Cardiac septum (tissue), 1 donor: ENCODE results near the gene MPDZ. TPM values are rescaled to one million over a fixed set of nuclear protein-coding genes. Genes with fewer than 3 reads are reported as not detected.
"Not testable (repeated sequence)": the region's sequence is repeated elsewhere in the genome, so short reads cannot be mapped to it uniquely, and the experiment has no call there.

Source experiments
- DNase-seq: peaks from one replicate; pipeline ENCODE4 v3.0.0-alpha.2; 2020; ENCODE audit warnings: low spot score
- intact Hi-C: fragments of 100-400 bp; cut with DNase I; formaldehyde crosslinking; loops from one replicate; pipeline ENCODE4 v1.14.0; 2022
- total RNA-seq: library from RNA; stranded (reverse); fragmentation: NEBNext Ultra II Directional; extraction: Animal tissue kit (Norgen Biotek cat#: 25700); gene quantifications from one replicate; pipeline ENCODE4 v1.2.1, GENCODE V29; 2021
- donor health status: DM: no; HTN: no; CAD: no.

Gene MPDZ
- total RNA-seq, 1 donor from 2014 or later: 97.3 TPM

- no peak for DNase-seq
- intact Hi-C loops: no loop called here
Observed at GRCh38 chr9:13268469-13268868, 11.0 kb downstream of the MPDZ start.

DNA sequence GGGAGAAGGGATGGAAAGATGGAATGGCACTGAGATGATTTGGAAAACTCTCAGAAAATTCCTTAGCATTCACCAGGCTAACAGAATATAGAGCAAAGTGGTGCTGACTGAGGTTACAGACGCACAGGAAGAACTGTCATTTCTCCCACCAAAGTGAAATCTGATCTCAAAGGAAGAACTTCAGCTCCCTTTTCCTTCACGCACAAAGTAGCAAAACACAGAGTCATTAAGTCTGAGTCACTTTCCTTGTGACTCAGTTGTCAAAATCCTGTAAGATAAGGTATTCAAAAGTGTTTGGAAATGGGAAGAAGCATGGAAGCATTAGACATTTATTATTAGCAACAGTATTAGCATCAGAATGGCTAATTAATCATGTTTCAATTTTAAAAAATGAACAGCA, 11.7 kb downstream of the MPDZ start:
- intact Hi-C loops: no loop called here

DNA sequence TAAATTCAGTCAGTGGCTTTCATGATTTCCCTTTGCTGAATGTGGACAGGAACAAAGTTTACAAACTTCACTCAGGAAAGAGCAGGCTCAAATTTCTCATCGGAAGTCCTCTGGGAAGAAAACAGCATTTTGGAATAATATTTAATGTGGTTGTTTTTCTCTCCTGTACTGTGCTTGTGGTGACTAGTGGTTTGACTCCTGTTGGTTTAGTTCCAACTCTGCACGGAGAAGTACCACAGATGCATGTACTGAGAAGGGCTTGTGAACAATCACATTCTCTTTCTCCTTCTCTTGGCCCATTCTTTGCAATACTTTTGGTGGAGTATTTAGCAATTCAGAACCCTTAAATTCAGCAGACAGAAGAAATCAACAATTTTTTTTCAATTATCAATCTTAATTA, 13.3 kb downstream of the MPDZ start:
- DNase-seq: no peak
- intact Hi-C loops: no loop called here

More for the DNA sequence above, 11.7 kb downstream of the MPDZ start:
- DNase-seq: no peak

DNA sequence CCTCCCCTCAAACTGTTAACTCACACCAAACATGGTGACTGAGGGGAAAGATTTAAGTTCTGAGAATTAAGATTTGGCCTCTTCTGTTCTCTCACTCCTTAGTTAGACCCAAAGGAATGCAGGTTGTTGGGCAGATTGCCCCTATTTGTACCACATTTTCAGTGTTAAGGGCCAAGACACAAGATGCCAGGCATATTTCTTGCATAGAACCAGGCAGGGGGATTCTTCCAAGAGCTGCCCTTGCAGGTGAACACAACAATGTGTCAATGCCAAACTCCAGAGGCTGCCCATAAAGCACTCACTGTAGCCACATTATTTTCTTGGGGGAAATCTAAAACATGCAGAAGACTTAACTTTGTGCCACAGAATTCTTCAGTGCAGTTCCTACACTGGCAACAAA, 14.7 kb downstream of the MPDZ start:
- DNase-seq: no peak
- intact Hi-C loops: no loop called here

DNA sequence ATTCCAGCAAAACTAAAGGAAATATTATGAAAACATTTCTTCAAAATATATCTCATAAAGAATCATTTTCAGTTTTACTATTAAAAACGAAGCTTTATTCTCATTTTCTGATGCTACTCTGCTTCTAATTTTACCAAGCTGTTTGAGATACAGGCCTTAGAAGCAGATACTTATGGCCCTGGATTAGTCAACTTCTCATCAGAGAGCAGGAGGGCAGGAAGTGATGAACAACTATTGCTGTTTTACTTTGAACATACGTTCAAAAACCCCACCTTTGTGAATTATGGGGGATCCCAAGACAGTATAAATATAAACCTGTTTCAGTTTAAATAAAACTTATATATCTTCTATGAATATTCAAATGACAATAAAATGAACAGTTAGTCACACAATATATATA, 16.0 kb downstream of the MPDZ start:
- intact Hi-C loops: no loop called here
- no peak for DNase-seq

- DNase-seq: no peak
- intact Hi-C loops: no loop called here
Observed at GRCh38 chr9:13252852-13253251, 26.6 kb downstream of the MPDZ start.

DNA sequence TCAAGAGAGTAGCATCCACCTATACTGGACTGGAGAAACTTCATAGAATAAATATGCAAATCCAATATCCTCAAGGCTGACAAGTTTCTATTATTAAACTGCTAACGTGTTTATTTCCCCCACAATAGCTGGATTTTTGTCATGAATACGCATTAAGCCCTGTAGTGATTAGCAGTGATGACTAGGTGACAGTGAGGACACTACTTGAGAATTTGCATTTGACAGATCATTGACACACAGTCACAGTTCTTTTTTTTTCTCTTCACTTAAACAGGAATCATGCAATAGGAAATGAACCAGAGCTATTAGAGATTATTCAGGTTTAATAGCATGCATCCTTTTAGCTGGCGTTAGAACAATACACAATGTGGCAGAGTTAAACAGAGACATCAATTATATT, 35.3 kb downstream of the MPDZ start:
- DNase-seq: no peak
- intact Hi-C loops: no loop called here

GRCh38 chr9:13241283-13241682, 38.2 kb downstream of the MPDZ start:
- DNase-seq: no peak
- intact Hi-C loops: no loop called here

GRCh38 chr9:13239660-13240059, 39.8 kb downstream of the MPDZ start:
- intact Hi-C loops: no loop called here
- no peak for DNase-seq

GRCh38 chr9:13239208-13239607, 40.3 kb downstream of the MPDZ start:
- intact Hi-C loops: no loop called here
- DNase-seq: no peak

- no peak for DNase-seq
- intact Hi-C loops: no loop called here
Observed at GRCh38 chr9:13234932-13235331, 44.6 kb downstream of the MPDZ start.

DNA sequence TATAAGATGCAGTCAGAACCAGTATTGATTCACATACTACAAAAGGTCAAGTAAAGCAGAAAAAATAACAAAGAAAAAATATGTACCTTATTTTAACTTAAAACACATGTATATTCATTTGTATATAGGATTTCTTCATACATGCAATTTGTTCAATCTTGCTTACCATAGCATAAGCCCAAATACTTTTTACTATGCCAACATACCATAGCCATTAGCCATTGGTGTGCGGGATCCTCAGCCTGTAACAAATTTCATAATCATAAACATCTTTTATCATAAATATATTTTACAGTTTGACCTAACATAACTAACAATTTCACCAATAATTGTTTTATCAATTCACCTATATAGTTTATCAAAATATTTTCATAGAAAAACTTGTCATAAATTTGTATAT, 51.1 kb downstream of the MPDZ start:
- intact Hi-C loops: no loop called here
- no peak for DNase-seq

DNA sequence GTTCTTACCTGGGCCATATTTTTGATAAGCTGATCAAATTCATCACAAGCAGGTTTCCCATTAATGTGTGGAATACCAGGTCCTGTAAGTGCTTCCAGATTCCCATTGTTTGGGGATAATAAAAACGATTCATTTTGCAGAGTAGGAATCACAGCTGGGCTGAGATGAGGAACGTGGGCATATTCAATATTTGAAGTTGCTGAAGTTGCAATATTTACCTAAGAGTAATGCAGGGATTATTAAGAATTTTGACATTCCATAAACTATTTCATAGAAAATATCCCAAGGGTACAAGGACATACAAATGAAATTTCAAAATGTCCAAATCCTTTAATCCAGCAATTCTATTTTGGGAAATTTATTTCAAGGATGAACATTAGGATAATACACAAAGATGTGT, 55.1 kb downstream of the MPDZ start:
- intact Hi-C loops: no loop called here
- no peak for DNase-seq

DNA sequence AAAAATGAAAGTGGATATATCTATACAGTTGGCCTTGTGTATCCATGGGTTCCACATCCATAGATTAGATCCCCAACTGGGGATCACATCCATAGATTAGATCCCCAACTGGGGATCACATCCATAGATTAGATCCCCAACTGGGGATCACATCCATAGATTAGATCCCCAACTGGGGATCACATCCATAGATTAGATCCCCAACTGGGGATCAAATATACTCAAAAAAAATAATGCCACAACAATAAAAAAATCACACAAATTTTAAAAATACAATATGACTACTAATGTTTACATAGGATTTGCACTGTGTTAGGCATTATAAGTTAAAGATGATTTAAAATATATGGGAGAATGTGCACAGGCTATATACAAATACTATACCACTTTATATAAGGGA, 56.8 kb downstream of the MPDZ start:
- intact Hi-C loops, DNase-seq: not testable (repeated sequence)

GRCh38 chr9:13221741-13222140, 57.8 kb downstream of the MPDZ start:
- intact Hi-C loops: no loop called here
- DNase-seq: no peak

DNA sequence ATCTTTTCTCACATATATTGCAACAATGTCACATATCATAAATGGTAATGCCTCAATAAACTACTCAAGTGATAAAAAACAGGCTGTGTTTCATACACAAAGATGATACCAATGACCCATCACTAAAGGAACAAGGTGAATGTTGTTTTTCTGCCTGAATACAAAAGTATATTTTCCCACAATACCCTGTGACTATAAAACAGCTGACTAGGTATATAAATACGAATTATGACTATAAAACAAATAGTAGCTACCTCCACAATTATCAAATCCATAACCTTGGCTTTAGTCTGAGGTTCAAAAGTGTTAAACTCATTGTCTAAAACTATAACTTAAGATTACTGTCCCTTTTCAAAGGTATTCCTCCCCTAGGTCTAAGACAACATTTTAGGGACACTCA, 58.7 kb downstream of the MPDZ start:
- intact Hi-C loops: no loop called here

DNA sequence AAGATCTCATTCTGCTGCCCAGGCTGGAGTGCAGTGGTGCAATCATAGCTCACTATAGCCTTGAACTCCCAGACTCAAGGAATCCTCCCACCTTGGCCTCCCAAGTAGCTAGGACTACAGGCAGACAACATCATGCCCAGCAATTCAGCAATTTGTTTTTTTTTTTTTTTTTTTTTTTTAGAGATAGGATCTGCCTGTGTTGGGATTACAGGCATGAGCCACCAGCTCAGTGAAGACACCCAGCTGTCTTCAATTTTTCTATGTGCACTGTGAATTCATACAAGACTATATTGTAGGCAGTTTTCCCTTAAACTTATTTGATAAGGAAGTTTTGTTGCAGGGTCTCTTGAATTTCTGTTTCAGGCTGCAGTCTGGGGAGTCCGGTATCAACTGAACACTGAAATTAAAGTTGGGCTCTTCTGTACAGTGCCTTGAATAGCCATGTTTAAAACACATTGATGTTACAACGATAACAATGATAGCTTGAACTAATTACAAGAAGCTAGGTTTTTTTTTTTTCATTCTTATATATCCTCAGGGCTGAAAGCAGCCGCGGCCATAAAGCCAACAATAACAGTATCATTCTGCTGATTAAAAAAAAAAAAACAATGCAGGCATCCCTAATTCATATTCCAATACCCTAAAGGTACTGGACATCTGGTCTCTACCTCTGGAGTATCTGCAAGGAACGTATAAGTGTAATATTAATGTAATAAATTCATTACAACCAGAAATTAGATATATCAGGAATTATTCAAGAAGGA, 63.5 kb downstream of the MPDZ start:
- intact Hi-C loops: loop anchor here (10.0 kb wide), 1 partner anchor 119 kb away; no protein-coding TSS in a partner anchor
- no peak for DNase-seq

More for the DNA sequence above, 58.7 kb downstream of the MPDZ start:
- DNase-seq: no peak

- intact Hi-C loops: loop anchor here (5.0 to 10.0 kb wide), 2 partner anchors 63 to 121 kb away; partner anchors contain the start of gene MPDZ
- no peak for DNase-seq
Observed at GRCh38 chr9:13213998-13214397, 65.5 kb downstream of the MPDZ start.

DNA sequence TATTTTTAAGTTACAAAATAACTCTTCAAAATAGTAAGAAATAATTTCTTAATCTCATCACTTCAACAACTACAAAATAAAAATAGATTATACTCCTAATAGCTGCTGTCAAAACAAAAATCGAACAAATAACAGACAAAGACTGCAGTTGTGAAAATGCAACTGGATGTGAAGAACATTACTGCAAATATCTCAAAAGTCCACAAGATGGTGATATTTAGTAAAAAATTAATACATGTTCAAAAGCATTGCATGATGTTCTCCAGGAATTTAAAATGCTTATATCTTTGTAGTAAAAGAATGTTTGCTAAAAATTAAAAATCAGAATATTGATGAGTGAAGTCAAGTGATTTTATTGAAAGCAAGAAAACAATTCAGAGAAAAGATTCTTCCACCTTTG, 66.2 kb downstream of the MPDZ start:
- no peak for DNase-seq
- intact Hi-C loops: loop anchor here (5.0 to 10.0 kb wide), 2 partner anchors 64 to 121 kb away; partner anchors contain the start of gene MPDZ

DNA sequence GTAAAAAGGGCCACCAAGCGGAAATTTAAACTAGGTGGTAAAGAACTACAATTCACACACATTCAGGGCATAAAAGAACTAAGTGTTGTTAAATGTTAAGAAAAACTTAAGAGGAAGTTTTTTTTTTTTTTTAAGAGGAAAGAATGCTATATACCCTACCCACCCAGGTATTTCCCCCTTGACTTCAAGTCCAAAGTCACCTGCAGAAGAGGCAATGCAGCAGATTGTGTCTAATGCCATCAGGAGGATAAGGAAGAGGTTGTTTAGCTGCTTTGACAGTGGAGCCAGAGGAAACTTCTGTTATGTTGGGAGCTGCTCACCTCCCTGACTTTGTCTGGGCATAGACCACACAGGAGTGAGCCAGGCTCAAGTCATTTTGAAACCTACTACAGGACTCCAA, 69.2 kb downstream of the MPDZ start:
- no peak for DNase-seq
- intact Hi-C loops: loop anchor here (5.0 to 10.0 kb wide), 2 partner anchors 67 to 124 kb away; partner anchors contain the start of gene MPDZ

DNA sequence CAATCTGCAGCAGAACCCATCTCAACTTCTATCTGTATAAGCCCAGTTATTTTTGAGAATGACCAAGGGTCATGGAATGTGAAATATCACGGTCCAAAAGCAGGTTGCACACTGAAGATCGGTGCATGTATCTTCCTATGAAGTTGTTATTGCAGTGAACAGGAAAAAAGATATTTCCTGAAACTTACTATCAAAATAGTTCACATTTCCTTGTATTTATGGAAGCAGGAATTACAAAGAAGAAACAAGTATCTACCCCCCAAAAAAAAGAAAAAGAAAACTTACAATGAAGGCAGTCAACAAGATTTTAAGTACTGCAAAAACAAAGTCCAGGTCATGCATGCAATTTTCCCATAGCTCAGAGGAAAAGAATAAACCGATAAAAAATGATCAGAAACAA, 70.0 kb downstream of the MPDZ start:
- DNase-seq: no peak
- intact Hi-C loops: no loop called here

- DNase-seq: no peak
- intact Hi-C loops: no loop called here
Observed at GRCh38 chr9:13205824-13206223, 73.7 kb downstream of the MPDZ start.
